Parathyroid adenoma (tissue), 2 donors: ENCODE results near the gene STAC.

Source experiments
- H2AFZ ChIP-seq: fragments of 300-600 bp; sonication (generic); one replicate; pipeline ENCODE4 v1.7.0; 2017; ENCODE audit warnings: antibody characterized with exemption, mild to moderate bottlenecking
- H3K27ac ChIP-seq: fragments of 300-600 bp; sonication (generic); one replicate; pipeline ENCODE4 v1.7.0; 2017
- H3K27me3 ChIP-seq: fragments of 300-600 bp; sonication (generic); one replicate; pipeline ENCODE4 v1.7.0; 2017; ENCODE audit warnings: low read length; ENCODE audit not compliant: control insufficient read depth, insufficient read depth
- H3K36me3 ChIP-seq: fragments of 300-600 bp; sonication (generic); one replicate; pipeline ENCODE4 v1.7.0; 2017; ENCODE audit warnings: low read length; ENCODE audit not compliant: control insufficient read depth, insufficient read depth
- H3K4me1 ChIP-seq: fragments of 300-600 bp; sonication (generic); one replicate; pipeline ENCODE4 v1.7.0; 2017; ENCODE audit warnings: control low read depth
- H3K4me2 ChIP-seq: fragments of 300-600 bp; sonication (generic); one replicate; pipeline ENCODE4 v1.7.0; 2017; ENCODE audit warnings: low read length
- H3K4me3 ChIP-seq: fragments of 300-600 bp; sonication (generic); one replicate; pipeline ENCODE4 v1.7.0; 2017; ENCODE audit warnings: low read depth, low read length
- H3K79me2 ChIP-seq: fragments of 300-600 bp; sonication (generic); one replicate; pipeline ENCODE4 v1.7.0; 2017; ENCODE audit warnings: control low read depth
- H3K9ac ChIP-seq: fragments of 300-600 bp; sonication (generic); one replicate; pipeline ENCODE4 v1.7.0; 2017; ENCODE audit warnings: mild to moderate bottlenecking
- H3K9me3 ChIP-seq: fragments of 300-600 bp; sonication (generic); one replicate; pipeline ENCODE4 v1.7.0; 2017; ENCODE audit warnings: low read length; ENCODE audit not compliant: control insufficient read depth
- TF ChIP-seq, protein P1 (sequence below): fragments of 300-600 bp; sonication (generic); IDR thresholded peaks from one replicate; pipeline ENCODE4 v1.7.0; 2017; ENCODE audit warnings: antibody characterized with exemption, mild to moderate bottlenecking
- donor health status: primary hyperparathyroidism.

STAC gene

DNA sequence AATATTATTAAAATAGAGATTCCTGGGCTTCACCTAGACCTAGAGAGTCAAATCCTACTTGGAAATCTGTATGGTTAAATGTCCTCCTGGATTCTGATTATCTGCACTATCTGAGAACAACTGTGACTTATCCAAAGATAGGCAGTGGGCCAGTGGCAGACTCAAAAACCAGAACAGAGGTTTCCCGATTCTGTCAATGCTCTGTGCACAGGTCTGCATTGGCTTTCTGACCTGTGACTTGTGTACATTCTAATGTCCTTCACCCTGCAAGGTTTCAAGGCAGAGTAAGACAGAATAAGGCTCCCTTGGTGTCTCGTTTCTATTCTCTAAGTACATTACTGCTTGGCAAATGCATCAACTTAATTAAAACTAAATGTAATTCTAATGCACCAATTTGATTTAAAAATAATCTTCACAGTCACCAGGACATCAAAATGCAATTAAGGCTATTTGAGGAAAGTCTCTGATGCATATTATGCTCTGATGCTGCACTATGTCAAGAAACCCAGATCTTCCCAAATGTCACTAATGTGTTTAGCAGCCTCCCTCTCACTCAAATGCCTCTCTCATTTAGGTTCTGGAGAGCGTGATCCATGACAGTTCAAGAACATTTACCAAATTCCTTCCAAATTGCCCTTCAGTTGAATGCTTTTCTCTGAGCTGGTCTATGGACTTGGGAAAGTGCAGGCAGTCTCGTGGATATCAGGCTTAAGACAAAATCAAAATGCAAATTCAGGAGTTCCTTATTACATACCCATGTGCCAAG, 140.1 kb downstream of the STAC start:
- Histone ChIP-seq H2AFZ (no peak overlapping the region), H3K27ac (no peak overlapping the region), H3K9me3 (no peaks in the 10 kb centered on the region), H3K9ac (no peak overlapping the region), H3K79me2 (no peaks in the 10 kb centered on the region), H3K36me3 (no peaks in the 10 kb centered on the region), H3K4me2 (peak overlapping the region; percentile 13), H3K27me3 (no peaks in the 10 kb centered on the region), H3K4me3 (no peak overlapping the region), H3K4me1 (no peaks in the 10 kb centered on the region)
- TF ChIP-seq, protein P1, sequence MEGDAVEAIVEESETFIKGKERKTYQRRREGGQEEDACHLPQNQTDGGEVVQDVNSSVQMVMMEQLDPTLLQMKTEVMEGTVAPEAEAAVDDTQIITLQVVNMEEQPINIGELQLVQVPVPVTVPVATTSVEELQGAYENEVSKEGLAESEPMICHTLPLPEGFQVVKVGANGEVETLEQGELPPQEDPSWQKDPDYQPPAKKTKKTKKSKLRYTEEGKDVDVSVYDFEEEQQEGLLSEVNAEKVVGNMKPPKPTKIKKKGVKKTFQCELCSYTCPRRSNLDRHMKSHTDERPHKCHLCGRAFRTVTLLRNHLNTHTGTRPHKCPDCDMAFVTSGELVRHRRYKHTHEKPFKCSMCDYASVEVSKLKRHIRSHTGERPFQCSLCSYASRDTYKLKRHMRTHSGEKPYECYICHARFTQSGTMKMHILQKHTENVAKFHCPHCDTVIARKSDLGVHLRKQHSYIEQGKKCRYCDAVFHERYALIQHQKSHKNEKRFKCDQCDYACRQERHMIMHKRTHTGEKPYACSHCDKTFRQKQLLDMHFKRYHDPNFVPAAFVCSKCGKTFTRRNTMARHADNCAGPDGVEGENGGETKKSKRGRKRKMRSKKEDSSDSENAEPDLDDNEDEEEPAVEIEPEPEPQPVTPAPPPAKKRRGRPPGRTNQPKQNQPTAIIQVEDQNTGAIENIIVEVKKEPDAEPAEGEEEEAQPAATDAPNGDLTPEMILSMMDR = no peak

DNA sequence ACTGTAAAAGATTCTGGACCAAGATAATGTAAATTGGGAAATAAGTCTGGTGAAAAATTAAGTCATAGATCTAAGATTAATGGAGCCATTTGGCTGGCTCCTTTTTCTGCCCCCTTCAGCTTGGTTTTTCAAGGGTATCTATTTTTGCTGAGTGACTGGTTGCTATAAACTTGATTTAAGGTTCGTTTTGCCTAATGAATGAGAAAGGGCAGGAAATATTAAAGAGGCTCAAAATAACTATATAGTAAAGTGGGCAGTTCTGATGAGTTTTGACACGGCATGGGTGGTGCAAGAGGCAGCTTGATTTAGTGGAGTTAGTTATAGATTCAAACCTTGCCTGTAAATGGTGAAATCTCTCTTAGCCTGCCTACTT, 140.7 kb downstream of the STAC start:
- Histone ChIP-seq H3K4me1 (no peaks in the 10 kb centered on the region), H3K79me2 (no peaks in the 10 kb centered on the region), H2AFZ (no peak overlapping the region), H3K4me3 (no peak overlapping the region), H3K4me2 (no peak overlapping the region), H3K36me3 (no peaks in the 10 kb centered on the region), H3K27ac (no peak overlapping the region), H3K9me3 (no peaks in the 10 kb centered on the region), H3K9ac (no peak overlapping the region), H3K27me3 (no peaks in the 10 kb centered on the region)
- TF ChIP-seq, protein P1 = no peak

DNA sequence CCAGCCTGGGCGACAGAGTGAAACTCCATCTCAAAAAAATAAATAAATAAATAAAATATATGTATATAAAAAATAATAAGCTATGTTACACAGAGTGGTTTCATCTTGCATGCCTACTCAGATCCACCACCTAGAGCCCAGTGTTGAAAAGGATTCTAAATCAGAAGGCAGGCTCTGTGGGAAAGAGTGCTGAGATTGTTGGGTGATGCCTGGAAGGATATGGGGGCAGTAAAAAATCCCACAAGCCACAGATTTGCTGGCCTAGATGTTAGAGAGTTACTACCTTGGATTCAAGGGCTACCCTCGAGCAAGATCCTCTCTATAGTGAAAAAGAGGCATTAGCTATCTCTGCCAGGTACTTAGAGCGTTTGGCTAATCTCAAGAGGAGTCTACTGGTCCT, 144.3 kb downstream of the STAC start:
- Histone ChIP-seq H3K4me1 (no peaks in the 10 kb centered on the region), H3K4me2 (no peak overlapping the region), H3K9me3 (no peaks in the 10 kb centered on the region), H3K9ac (no peak overlapping the region), H3K79me2 (no peaks in the 10 kb centered on the region), H2AFZ (no peak overlapping the region), H3K4me3 (no peak overlapping the region), H3K27ac (no peak overlapping the region), H3K36me3 (no peaks in the 10 kb centered on the region), H3K27me3 (no peaks in the 10 kb centered on the region)
- TF ChIP-seq, protein P1 = no peak

DNA sequence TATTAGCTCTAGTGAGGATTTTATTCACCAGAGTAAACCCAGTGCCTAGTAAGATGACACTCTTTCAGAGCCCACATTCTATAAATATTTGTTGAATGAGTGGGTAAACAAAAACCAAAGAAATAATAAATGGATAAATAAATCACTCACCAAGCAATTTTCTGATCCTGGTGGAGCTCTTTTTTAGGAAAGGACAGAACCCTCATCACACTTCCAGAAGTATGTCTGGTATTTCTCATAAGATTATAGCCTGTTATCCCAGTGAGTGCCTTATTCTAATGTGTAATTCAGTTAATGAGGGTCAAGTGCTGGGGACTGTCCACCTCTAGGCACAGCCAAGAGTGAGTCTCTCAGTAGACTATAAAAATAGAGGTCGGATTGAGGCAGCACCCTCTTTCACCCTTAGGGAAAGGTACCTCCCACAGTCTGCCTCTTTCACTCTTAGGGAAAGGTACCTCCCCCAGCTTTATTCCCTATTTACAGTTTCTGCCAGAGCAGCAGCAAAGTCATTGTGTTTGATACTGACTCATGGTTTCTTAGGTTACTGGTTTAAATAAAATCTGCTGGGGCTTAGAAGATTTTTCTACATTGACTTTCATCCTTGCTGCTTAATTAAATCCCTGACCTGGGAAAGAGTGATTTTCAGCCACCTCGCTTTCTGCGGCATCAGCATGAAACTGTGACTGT, 145.0 kb downstream of the STAC start:
- H3K27ac ChIP-seq = no peak overlapping the region
- H3K9ac ChIP-seq = no peak overlapping the region
- H3K9me3 ChIP-seq = no peaks in the 10 kb centered on the region
- H2AFZ ChIP-seq = no peak overlapping the region
- H3K36me3 ChIP-seq = no peaks in the 10 kb centered on the region
- H3K4me2 ChIP-seq = peak overlapping the region; percentile 29
- no peaks in the 10 kb centered on the region for H3K79me2 ChIP-seq
- TF ChIP-seq, protein P1 = no peak
- H3K4me1 ChIP-seq = no peaks in the 10 kb centered on the region
- H3K4me3 ChIP-seq = no peak overlapping the region
- H3K27me3 ChIP-seq = no peaks in the 10 kb centered on the region
